GM23338 (cell line): Measurements from ENCODE around the gene CETP. TPM values are rescaled to one million over a fixed set of nuclear protein-coding genes. Genes with fewer than 3 reads are reported as not detected.

Experiments
- ATAC-seq: fragments of 200-7000 bp; cut with Tn5 transposase; 3 replicates; pipeline ENCODE4 v1.9.1; 2020
- DNase-seq: peaks from one replicate; pipeline ENCODE4 v3.0.0-alpha.2; 2015; ENCODE audit warnings: low spot score
- H2AFZ ChIP-seq: fragments of 200-600 bp; sonication (generic); 2 replicates; pipeline ENCODE4 v1.8.0; 2016; ENCODE audit warnings: antibody characterized with exemption, mild to moderate bottlenecking, moderate library complexity
- H3F3A ChIP-seq: fragments of 200-600 bp; sonication (generic); replicated peaks from 2 replicates; pipeline ENCODE4 v1.8.0; 2017; ENCODE audit warnings: antibody characterized with exemption, mixed run types, low read depth
- H3K27ac ChIP-seq: fragments of 200-600 bp; sonication (generic); 2 replicates; pipeline ENCODE4 v1.6.1; 2016; ENCODE audit warnings: low read depth
- H3K27me3 ChIP-seq: fragments of 200-600 bp; sonication (generic); 2 replicates; pipeline ENCODE4 v1.8.0; 2016; ENCODE audit warnings: mild to moderate bottlenecking, mixed run types, moderate library complexity; ENCODE audit not compliant: insufficient read depth
- H3K36me3 ChIP-seq: fragments of 200-600 bp; sonication (generic); 2 replicates; pipeline ENCODE4 v1.8.0; 2016; ENCODE audit warnings: mild to moderate bottlenecking; ENCODE audit not compliant: insufficient read depth
- H3K4me1 ChIP-seq: fragments of 200-600 bp; sonication (generic); 2 replicates; pipeline ENCODE4 v1.8.0; 2016; ENCODE audit warnings: mild to moderate bottlenecking, moderate library complexity; ENCODE audit not compliant: insufficient read depth
- H3K4me2 ChIP-seq: fragments of 200-600 bp; sonication (generic); 2 replicates; pipeline ENCODE4 v1.7.1; 2017; ENCODE audit warnings: mixed run types
- H3K4me3 ChIP-seq: fragments of 200-600 bp; sonication (generic); 2 replicates; pipeline ENCODE4 v1.6.1; 2016; ENCODE audit warnings: mixed run types
- H3K79me2 ChIP-seq: fragments of 200-600 bp; sonication (generic); replicated peaks from 2 replicates; pipeline ENCODE4 v1.8.0; 2017; ENCODE audit warnings: mild to moderate bottlenecking; ENCODE audit not compliant: insufficient read depth
- H3K9me2 ChIP-seq: fragments of 200-600 bp; sonication (generic); 2 replicates; pipeline ENCODE4 v1.8.0; 2017; ENCODE audit not compliant: insufficient read depth
- H4K20me1 ChIP-seq: fragments of 200-600 bp; sonication (generic); replicated peaks from 2 replicates; pipeline ENCODE4 v1.8.0; 2017; ENCODE audit warnings: mild to moderate bottlenecking; ENCODE audit not compliant: insufficient read depth
- H3K27ac Mint-ChIP-seq: 2 replicates; pipeline ENCODE4 v1.8.0; 2020; ENCODE audit warnings: inconsistent platforms, mild to moderate bottlenecking, moderate library complexity, mixed read lengths
- H3K27me3 Mint-ChIP-seq: 3 replicates; pipeline ENCODE4 v1.8.0; 2022; ENCODE audit warnings: low read depth, mild to moderate bottlenecking, moderate library complexity, mixed read lengths, inconsistent platforms; ENCODE audit not compliant: insufficient read depth, poor library complexity
- H3K36me3 Mint-ChIP-seq: 3 replicates; pipeline ENCODE4 v1.8.0; 2021; ENCODE audit warnings: low read depth, mild to moderate bottlenecking, inconsistent platforms, moderate library complexity, mixed read lengths
- H3K4me1 Mint-ChIP-seq: 3 replicates; pipeline ENCODE4 v1.8.0; 2020; ENCODE audit warnings: mild to moderate bottlenecking, inconsistent platforms, mixed read lengths
- H3K4me3 Mint-ChIP-seq: 3 replicates; pipeline ENCODE4 v1.8.0; 2021; ENCODE audit warnings: moderate library complexity, mild to moderate bottlenecking, inconsistent platforms, mixed read lengths
- H3K9me3 Mint-ChIP-seq: 3 replicates; pipeline ENCODE4 v1.8.0; 2020; ENCODE audit warnings: moderate library complexity, mild to moderate bottlenecking, inconsistent platforms, mixed read lengths
- CREB1 ChIP-seq: fragments of 250-450 bp; sonication (Bioruptor Pico); IDR thresholded peaks from 2 replicates; pipeline ENCODE4 v1.5.0; 2020; ENCODE audit warnings: low read depth, mild to moderate bottlenecking, moderate library complexity
- CTCF ChIP-seq, 2 experiments: fragments of 200-600 bp in 1 of 2; sonication (generic) in 1 of 2; conservative IDR thresholded peaks; 2 replicates each; pipeline versions ENCODE4 v1.5.1 to v1.6.1; 2016 to 2017; ENCODE audit warnings: antibody characterized with exemption in 2 of 2, low read depth in 2 of 2, mild to moderate bottlenecking in 2 of 2, moderate library complexity in 1 of 2
- ETS1 ChIP-seq: IDR thresholded peaks from 2 replicates; pipeline ENCODE4 v1.6.1; 2016; ENCODE audit warnings: antibody characterized with exemption
- EZH2 ChIP-seq: fragments of 200-600 bp; sonication (generic); IDR thresholded peaks from one replicate; pipeline ENCODE4 v1.8.0; 2017; ENCODE audit warnings: antibody characterized with exemption, mild to moderate bottlenecking, low read depth; ENCODE audit not compliant: unreplicated experiment
- EZH2phosphoT487 ChIP-seq: fragments of 200-600 bp; sonication (generic); IDR thresholded peaks from one replicate; pipeline ENCODE4 v1.8.1; 2018; ENCODE audit warnings: antibody characterized with exemption; ENCODE audit not compliant: unreplicated experiment
- JUNB ChIP-seq: IDR thresholded peaks from one replicate; pipeline ENCODE4 v1.6.1; 2016; ENCODE audit warnings: antibody characterized with exemption; ENCODE audit not compliant: unreplicated experiment
- NANOG ChIP-seq: IDR thresholded peaks from 2 replicates; pipeline ENCODE4 v1.6.1; 2016; ENCODE audit warnings: antibody characterized with exemption, borderline replicate concordance
- POLR2AphosphoS5 ChIP-seq: IDR thresholded peaks from 2 replicates; pipeline ENCODE4 v1.6.1; 2016; ENCODE audit warnings: antibody characterized with exemption, low read depth
- REST ChIP-seq: IDR thresholded peaks from one replicate; pipeline ENCODE4 v1.6.1; 2018; ENCODE audit warnings: antibody characterized with exemption; ENCODE audit not compliant: unreplicated experiment
- ZNF331 ChIP-seq: fragments of 250-450 bp; sonication (Bioruptor Pico); IDR thresholded peaks from 2 replicates; pipeline ENCODE4 v1.5.0; 2020; ENCODE audit warnings: low read depth, mild to moderate bottlenecking, moderate library complexity
- polyA plus RNA-seq: library from polyadenylated mRNA; unstranded; fragments of >200 nt; fragmentation: Nextera tagmentation; extraction: Ambion mirVana; gene quantifications from 2 replicates; pipeline ENCODE4 v1.2.1, GENCODE V29; 2016
- total RNA-seq: library from RNA; depleted of rRNA; stranded (reverse); fragments of >200 nt; shearing (Covaris generic); gene quantifications from 2 replicates; pipeline ENCODE4 v1.2.3, GENCODE V29; 2014

Gene CETP
- total and polyA plus RNA-seq, 2 experiments from 2014 or later = not detected

- TF ChIP-seq CTCF (conservative IDR thresholded peaks at IDR 0.05; ENCODE audit: low read depth in 2 of 2) (no peak), ETS1 (no peak), ZNF331 (CRISPR knock-in tag) (no peak), NANOG (no peak)
Measured at GRCh38 chr16:56914896-56915295, 46.9 kb upstream of the CETP start (continued).

GRCh38 chr16:56915336-56916119, 46.2 kb upstream of the CETP start:
- H3K36me3 ChIP-seq = no peaks in the 10 kb centered on the region
- no peaks in the 10 kb centered on the region for H3K9me3 Mint-ChIP-seq
- H3K36me3 Mint-ChIP-seq = no peaks in the 10 kb centered on the region
- H3F3A ChIP-seq = no peaks in the 10 kb centered on the region
- no peak overlapping the region for H3K4me3 ChIP-seq
- no peak overlapping the region for H3K27ac ChIP-seq
- H3K4me1 Mint-ChIP-seq = peaks cover 23% of the 10 kb centered on the region
- H3K79me2 ChIP-seq = no peaks in the 10 kb centered on the region
- no peak overlapping the region for H2AFZ ChIP-seq
- H3K27me3 Mint-ChIP-seq = peaks cover 11% of the 10 kb centered on the region
- no peak overlapping the region for H3K27ac Mint-ChIP-seq
- no peak for TF ChIP-seq CTCF (conservative IDR thresholded peaks at IDR 0.05; ENCODE audit: low read depth in 2 of 2)
- no peak for TF ChIP-seq ZNF331 (CRISPR knock-in tag)
- no peak for TF ChIP-seq REST
- no peak for TF ChIP-seq POLR2AphosphoS5
- no peak for TF ChIP-seq EZH2phosphoT487
- no peak for TF ChIP-seq EZH2
- no peak for TF ChIP-seq ETS1
- TF ChIP-seq CREB1 = no peak
- TF ChIP-seq JUNB = no peak
- no peaks in the 10 kb centered on the region for H3K9me2 ChIP-seq
- no peaks in the 10 kb centered on the region for H4K20me1 ChIP-seq
- no peaks in the 10 kb centered on the region for H3K27me3 ChIP-seq
- no peak overlapping the region for H3K4me3 Mint-ChIP-seq
- H3K4me2 ChIP-seq = no peak overlapping the region
- DNase-seq (no peak), ATAC-seq (no peak)
- H3K4me1 ChIP-seq = peaks cover 12% of the 10 kb centered on the region
